Spleen (tissue), 11 donors: Measurements from ENCODE around the gene KRTAP5-7. TPM values are rescaled to one million over a fixed set of nuclear protein-coding genes. Genes with fewer than 3 reads are reported as not detected.

Experiments used
- DNase-seq: peaks from one replicate; pipeline ENCODE4 v3.0.0-alpha.2; 2020
- H3K27ac ChIP-seq, 8 donors: fragments of 200-600 bp; sonication (generic) in 7 of 8; 1 replicate in 4 of 8; 2 replicates in 4 of 8; pipeline versions ENCODE4 v1.5.0 to v1.8.0; 2016 to 2021; ENCODE audit warnings: inconsistent platforms in 4 of 8, mild to moderate bottlenecking in 4 of 8, moderate library complexity in 1 of 8
- H3K27me3 ChIP-seq, 7 donors: fragments of 200-600 bp; sonication (generic) in 6 of 7; replicated peaks in 1 of 7; 1 replicate in 4 of 7; 2 replicates in 3 of 7; pipeline versions ENCODE4 v1.5.0 to v1.8.0; 2016 to 2021; ENCODE audit warnings: inconsistent platforms in 3 of 7, mild to moderate bottlenecking in 1 of 7
- H3K36me3 ChIP-seq, 6 donors: fragments of 200-600 bp; sonication (generic) in 5 of 6; 1 replicate in 4 of 6; 2 replicates in 2 of 6; pipeline versions ENCODE4 v1.5.0 to v1.8.0; 2016 to 2021; ENCODE audit warnings: inconsistent platforms in 2 of 6
- H3K4me1 ChIP-seq, 6 donors: fragments of 200-600 bp; sonication (generic) in 5 of 6; 1 replicate in 3 of 6; 2 replicates in 3 of 6; pipeline versions ENCODE4 v1.5.0 to v1.8.0; 2016 to 2021; ENCODE audit warnings: inconsistent platforms in 3 of 6
- H3K4me3 ChIP-seq, 8 donors: fragments of 200-600 bp; sonication (generic) in 7 of 8; 1 replicate in 4 of 8; 2 replicates in 4 of 8; pipeline versions ENCODE4 v1.5.0 to v1.8.0; 2016 to 2021; ENCODE audit warnings: inconsistent platforms in 4 of 8, mild to moderate bottlenecking in 4 of 8, moderate library complexity in 2 of 8
- H3K9me3 ChIP-seq, 8 donors: fragments of 200-600 bp; sonication (generic) in 7 of 8; 1 replicate in 4 of 8; 2 replicates in 4 of 8; pipeline versions ENCODE4 v1.5.0 to v1.8.0; 2016 to 2021; ENCODE audit warnings: inconsistent platforms in 4 of 8
- POLR2A ChIP-seq, 3 donors: fragments of 450-650 bp; IDR thresholded peaks; one replicate each; pipeline ENCODE4 v1.5.1; 2017; ENCODE audit warnings: antibody characterized with exemption in 3 of 3, mild to moderate bottlenecking in 1 of 3
- POLR2AphosphoS5 ChIP-seq, 3 donors: sonication (generic); formaldehyde crosslinking; IDR thresholded peaks; one replicate each; pipeline ENCODE4 v1.5.1; 2017; ENCODE audit warnings: antibody characterized with exemption in 3 of 3
- WGBS, 5 donors: extraction: QIAGEN DNeasy Blood & Tissue Kit in 3 of 5; methylation state at CpG; one replicate each; pipeline versions ENCODE4 v1.1.5 to v1.1.7; 2013 to 2018; 5-methylcytosine and 5-hydroxymethylcytosine counted together
- intact Hi-C: fragments of 100-400 bp; cut with DNase I; formaldehyde crosslinking; loops from one replicate; pipeline ENCODE4 v1.15.0; 2023; ENCODE audit warnings: low total_unique reads
- polyA plus RNA-seq, 3 donors: library from polyadenylated mRNA; stranded (reverse); fragments of 200-250 nt; gene quantifications; one replicate each; pipeline ENCODE4 v1.2.1, GENCODE V29; 2013
- total RNA-seq, 7 donors: library from RNA; depleted of rRNA in 3 of 7; stranded (reverse); fragments of >200 nt in 3 of 7; fragmentation: NEBNext Ultra II Directional in 4 of 7; extraction: Animal tissue kit (Norgen Biotek cat#: 25700) in 4 of 7; gene quantifications; one replicate each; pipeline versions ENCODE4 v1.1.0 to v1.2.1, GENCODE V29; 2016 to 2021
- TF ChIP-seq, protein P1 (sequence below), 11 experiments: fragments of 200-600 bp in 7 of 11; fragments of 450-650 bp in 4 of 11; sonication (generic) in 4 of 11; IDR thresholded peaks in 8 of 11; conservative IDR thresholded peaks in 3 of 11; 1 replicate in 7 of 11; 2 replicates in 4 of 11; pipeline versions ENCODE4 v1.4.0 to v1.8.0; 2016 to 2021; ENCODE audit warnings: antibody characterized with exemption in 11 of 11, inconsistent platforms in 4 of 11, mild to moderate bottlenecking in 1 of 11
- donor health status: healthy with polysubstance abuse.
- donor health status: DM: no; HTN: no; CAD: no; lungs with moderate emphysema.
- donor health status: DM: no; HTN: no; CAD: no.
- donor health status: Bipolar disorder and iron deficiency.
- donor health status: healthy.
- donor health status: DM: no; HTN: no; CAD: no.
- donor health status: DM: yes; HTN: yes; CAD: no.

The KRTAP5-7 gene
- total and polyA plus RNA-seq, 10 donors, result 0.13 to 0.72 (median 0.53) TPM; not detected in 6

DNA sequence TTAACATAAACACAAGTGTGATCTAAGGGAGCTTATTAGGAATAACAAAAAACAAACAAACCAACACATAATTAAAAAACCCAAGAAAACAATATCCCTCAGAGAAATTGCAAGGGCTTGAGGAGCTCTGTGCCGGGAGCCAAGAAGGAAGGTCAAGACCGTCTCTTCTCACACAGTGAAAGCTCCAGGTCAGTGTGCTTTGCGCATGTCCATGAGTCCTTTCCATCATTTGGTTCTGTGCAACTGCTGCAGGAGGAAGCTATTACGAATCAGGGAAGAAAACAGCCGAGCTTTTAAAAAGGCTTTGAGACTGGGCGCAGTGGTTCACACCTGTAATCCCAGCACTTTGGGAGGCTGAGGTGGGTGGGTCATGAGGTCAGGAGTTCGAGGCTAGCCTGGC is 15.3 kb downstream of the KRTAP5-7 start:
- WGBS, 5 donors, result 80 to 95% (median 85%) methylated on average over 7 of the region's 7 CpGs
- DNase-seq, result no peak
- Histone ChIP-seq H3K36me3 (no peaks in the 10 kb centered on the region), H3K9me3 (peaks cover 0 to 11% (median 0%) of the 10 kb centered on the region in 8 donors), H3K27ac (no peak overlapping the region), H3K4me3 (no peak overlapping the region), H3K4me1 (peaks cover 0 to 11% (median 0%) of the 10 kb centered on the region in 6 donors), H3K27me3 (no peaks in the 10 kb centered on the region)
- intact Hi-C loops, result no loop called here
- TF ChIP-seq, protein P1, sequence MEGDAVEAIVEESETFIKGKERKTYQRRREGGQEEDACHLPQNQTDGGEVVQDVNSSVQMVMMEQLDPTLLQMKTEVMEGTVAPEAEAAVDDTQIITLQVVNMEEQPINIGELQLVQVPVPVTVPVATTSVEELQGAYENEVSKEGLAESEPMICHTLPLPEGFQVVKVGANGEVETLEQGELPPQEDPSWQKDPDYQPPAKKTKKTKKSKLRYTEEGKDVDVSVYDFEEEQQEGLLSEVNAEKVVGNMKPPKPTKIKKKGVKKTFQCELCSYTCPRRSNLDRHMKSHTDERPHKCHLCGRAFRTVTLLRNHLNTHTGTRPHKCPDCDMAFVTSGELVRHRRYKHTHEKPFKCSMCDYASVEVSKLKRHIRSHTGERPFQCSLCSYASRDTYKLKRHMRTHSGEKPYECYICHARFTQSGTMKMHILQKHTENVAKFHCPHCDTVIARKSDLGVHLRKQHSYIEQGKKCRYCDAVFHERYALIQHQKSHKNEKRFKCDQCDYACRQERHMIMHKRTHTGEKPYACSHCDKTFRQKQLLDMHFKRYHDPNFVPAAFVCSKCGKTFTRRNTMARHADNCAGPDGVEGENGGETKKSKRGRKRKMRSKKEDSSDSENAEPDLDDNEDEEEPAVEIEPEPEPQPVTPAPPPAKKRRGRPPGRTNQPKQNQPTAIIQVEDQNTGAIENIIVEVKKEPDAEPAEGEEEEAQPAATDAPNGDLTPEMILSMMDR (IDR thresholded peaks at IDR 0.05 in 8 of 11, conservative IDR thresholded peaks at IDR 0.05 in 3 of 11), result no peak
- TF ChIP-seq POLR2A (IDR thresholded peaks at IDR 0.05) (no peak), POLR2AphosphoS5 (IDR thresholded peaks at IDR 0.05) (no peak)

DNA sequence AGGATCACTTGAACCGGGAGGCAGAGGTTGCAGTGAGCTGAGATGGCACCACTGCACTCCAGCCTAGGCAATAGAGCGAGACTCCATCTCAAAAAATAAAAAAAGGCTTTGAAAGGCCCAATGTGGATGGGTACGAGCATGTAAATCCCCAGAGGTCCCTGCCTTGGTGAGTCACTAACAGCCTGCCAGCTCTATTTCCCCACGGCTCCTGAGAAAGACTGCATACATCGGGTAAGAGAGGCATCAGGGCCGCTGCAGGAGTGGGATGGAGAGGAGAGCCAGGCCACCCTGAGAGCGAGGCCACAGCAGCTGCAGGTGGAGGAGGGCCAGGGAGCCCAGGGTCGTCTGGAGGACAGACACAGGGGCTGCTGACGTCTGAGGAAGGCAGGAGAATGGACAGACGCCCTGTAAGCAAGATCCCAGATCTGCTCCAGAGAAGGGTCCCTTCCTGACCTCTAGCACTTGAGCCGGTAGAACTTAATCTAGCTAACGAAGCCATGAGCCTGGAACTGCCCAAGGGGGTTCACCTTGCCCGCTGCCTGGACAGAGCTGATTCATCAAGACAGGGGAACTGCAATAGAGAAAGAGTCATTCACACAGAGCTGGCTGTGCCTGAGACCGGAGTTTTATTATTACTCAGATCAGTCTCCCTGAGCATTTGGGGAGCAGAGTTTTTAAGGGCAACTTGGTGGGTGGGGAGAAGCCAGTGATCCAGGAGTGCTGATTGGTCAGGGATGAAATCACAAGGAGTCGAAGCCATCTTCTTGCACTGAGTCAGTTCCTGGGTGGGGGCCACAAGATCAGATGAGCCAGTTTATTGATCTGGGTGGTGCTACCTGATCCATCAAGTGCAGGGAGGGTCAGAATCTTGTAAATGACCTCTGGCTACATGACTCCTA is 16.1 kb downstream of the KRTAP5-7 start:
- peaks cover 0 to 11% (median 0%) of the 10 kb centered on the region in 8 donors for H3K9me3 ChIP-seq
- 65 to 74% (median 68%) methylated on average over 14 to 15 of the region's 15 CpGs for WGBS, 5 donors
- DNase-seq, result no peak
- H3K36me3 ChIP-seq, result no peaks in the 10 kb centered on the region
- H3K27ac ChIP-seq, result no peak overlapping the region
- TF ChIP-seq, protein P1 (IDR thresholded peaks at IDR 0.05 in 8 of 11, conservative IDR thresholded peaks at IDR 0.05 in 3 of 11), result no peak
- no peak for TF ChIP-seq POLR2AphosphoS5 (IDR thresholded peaks at IDR 0.05)
- TF ChIP-seq POLR2A (IDR thresholded peaks at IDR 0.05), result no peak
- H3K27me3 ChIP-seq, result no peaks in the 10 kb centered on the region
- intact Hi-C loops, result no loop called here
- no peak overlapping the region for H3K4me3 ChIP-seq
- peaks cover 0 to 11% (median 0%) of the 10 kb centered on the region in 6 donors for H3K4me1 ChIP-seq

DNA sequence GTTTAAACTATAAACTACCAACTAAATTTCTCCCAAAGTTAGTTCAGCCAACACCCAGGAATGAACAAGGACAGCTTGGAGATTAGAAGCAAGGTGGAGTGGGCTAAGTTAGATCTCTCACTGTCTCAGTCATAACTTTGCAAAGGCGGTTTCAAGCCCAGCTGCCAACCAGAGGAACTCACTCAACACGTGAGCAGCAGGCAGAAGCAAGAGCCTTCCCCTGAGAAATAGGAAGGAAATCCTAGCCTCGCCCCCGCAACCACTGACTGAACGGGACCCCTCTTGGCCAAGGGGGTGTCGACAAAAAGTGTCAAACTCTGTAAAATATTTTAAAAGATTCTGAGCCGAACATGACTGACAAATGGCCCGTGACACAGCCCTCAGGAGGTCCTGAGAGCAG is 16.8 kb downstream of the KRTAP5-7 start:
- intact Hi-C loops, result no loop called here
- Histone ChIP-seq H3K27ac (no peak overlapping the region), H3K4me1 (peaks cover 0 to 11% (median 0%) of the 10 kb centered on the region in 6 donors), H3K27me3 (no peaks in the 10 kb centered on the region), H3K36me3 (no peaks in the 10 kb centered on the region), H3K4me3 (no peak overlapping the region), H3K9me3 (peaks cover 0 to 11% (median 0%) of the 10 kb centered on the region in 8 donors)
- no peak for DNase-seq
- TF ChIP-seq, protein P1 (IDR thresholded peaks at IDR 0.05 in 8 of 11, conservative IDR thresholded peaks at IDR 0.05 in 3 of 11), result no peak
- TF ChIP-seq POLR2A (IDR thresholded peaks at IDR 0.05), result no peak
- no peak for TF ChIP-seq POLR2AphosphoS5 (IDR thresholded peaks at IDR 0.05)
- WGBS, 5 donors, result 13 to 29% (median 18%) methylated on average over 8 of the region's 8 CpGs

DNA sequence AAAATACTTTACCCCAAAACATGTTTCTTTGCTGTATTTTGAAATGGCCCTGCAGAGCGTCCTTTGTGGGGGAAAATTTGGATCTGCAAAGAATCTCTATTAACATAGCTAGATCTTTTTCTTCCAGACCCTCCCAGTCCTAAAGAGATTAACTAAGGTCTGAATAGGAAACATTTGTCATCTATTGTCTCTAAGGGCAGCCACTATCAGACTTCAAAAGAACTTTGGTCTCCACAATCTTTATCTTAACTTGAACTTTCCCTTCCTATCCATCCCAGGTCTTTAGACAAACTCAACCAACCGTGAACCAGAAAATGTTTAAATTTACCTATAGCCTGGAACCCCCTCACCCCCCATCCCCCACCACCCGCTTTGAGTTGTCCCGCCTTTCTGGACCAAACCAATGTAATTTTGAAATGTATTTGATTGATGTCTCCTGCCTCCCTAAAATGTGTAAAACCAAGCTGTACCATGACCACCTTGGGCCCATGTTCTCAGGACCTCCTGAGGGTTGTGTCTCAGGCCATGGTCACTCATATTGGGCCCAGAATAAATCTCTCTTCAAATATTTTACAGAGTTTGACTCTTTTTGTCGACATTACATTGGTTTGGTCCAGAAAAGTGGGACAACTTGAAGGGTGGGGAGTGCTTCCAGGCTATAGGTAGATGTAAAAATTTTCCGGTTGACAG is 17.6 kb downstream of the KRTAP5-7 start:
- intact Hi-C loops, result no loop called here

More for the DNA sequence above, 17.6 kb downstream of the KRTAP5-7 start:
- DNase-seq, result no peak
- TF ChIP-seq, protein P1 (IDR thresholded peaks at IDR 0.05 in 8 of 11, conservative IDR thresholded peaks at IDR 0.05 in 3 of 11), result no peak
- no peak for TF ChIP-seq POLR2A (IDR thresholded peaks at IDR 0.05)
- TF ChIP-seq POLR2AphosphoS5 (IDR thresholded peaks at IDR 0.05), result no peak
- 84 to 92% (median 85%) methylated on average over 6 of the region's 6 CpGs for WGBS, 5 donors
- Histone ChIP-seq H3K4me1 (peaks cover 0 to 11% (median 0%) of the 10 kb centered on the region in 6 donors), H3K27me3 (no peaks in the 10 kb centered on the region), H3K36me3 (no peaks in the 10 kb centered on the region), H3K27ac (no peak overlapping the region), H3K4me3 (no peak overlapping the region), H3K9me3 (peaks cover 0 to 11% (median 0%) of the 10 kb centered on the region in 8 donors)
